ENCODE results near the gene NACC2. TPM values are rescaled to one million over a fixed set of nuclear protein-coding genes. Genes with fewer than 3 reads are reported as not detected.

Gene NACC2
- total RNA-seq, 4 donors from 2014 or later: 15.0 to 35.2 (median 20.7) TPM

GRCh38 chr9:136100700-136101614, 5.9 kb upstream of the NACC2 start:
- no peak for TF ChIP-seq CTCF (IDR thresholded peaks at IDR 0.05; ENCODE audit: low read depth)

- TF ChIP-seq CTCF (IDR thresholded peaks at IDR 0.05; ENCODE audit: low read depth): no peak
Measured at GRCh38 chr9:136099542-136099941, 4.5 kb upstream of the NACC2 start.

- TF ChIP-seq CTCF (IDR thresholded peaks at IDR 0.05; ENCODE audit: low read depth): no peak
Measured at GRCh38 chr9:136098844-136099243, 3.8 kb upstream of the NACC2 start.

GRCh38 chr9:136098210-136098609, 3.1 kb upstream of the NACC2 start:
- no peak for TF ChIP-seq CTCF (IDR thresholded peaks at IDR 0.05; ENCODE audit: low read depth)

- no peak for TF ChIP-seq CTCF (IDR thresholded peaks at IDR 0.05; ENCODE audit: low read depth)
Measured at GRCh38 chr9:136096505-136097001, 1.5 kb upstream of the NACC2 start.

- TF ChIP-seq CTCF (IDR thresholded peaks at IDR 0.05; ENCODE audit: low read depth): no peak
Measured at GRCh38 chr9:136093995-136094881, 851 bp downstream of the NACC2 start.
